ENCODE results near the gene MCRS1.

DNA sequence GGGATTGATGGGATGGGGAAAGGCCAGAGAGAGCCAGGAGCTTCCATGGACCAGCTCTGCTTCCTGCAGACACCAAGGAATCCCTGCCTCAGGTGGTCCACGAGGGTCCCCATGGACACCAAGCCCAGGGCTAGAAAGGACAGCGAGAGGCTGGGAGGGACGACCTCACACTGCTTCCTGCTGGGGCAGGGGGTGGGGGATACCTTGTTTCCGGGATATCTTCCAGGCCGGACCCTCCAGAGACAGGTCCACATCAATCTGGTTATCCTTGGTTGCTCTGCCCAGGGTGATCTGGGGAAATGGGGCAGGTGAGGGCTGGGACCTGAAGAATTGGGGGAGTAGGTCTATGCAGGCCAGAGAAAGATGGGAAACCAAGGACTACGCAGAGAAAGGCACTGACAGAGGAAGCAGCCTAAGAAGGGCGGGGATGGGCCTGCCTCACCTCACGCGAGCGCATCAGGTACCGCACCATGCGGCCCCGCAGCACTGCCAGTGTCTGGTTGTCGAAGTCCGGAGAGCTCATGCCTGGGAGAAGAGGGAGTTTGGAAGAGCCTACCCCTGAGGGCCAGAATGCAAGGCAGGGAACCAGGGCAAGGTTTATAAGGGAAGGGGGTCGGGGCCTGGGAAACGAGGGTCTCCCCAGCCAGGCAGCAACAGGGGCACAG is 8.8 kb downstream of the MCRS1 start:
- TF ChIP-seq POLR2AphosphoS5 (IDR thresholded peaks at IDR 0.05), result no peak
- TF ChIP-seq, protein P1, sequence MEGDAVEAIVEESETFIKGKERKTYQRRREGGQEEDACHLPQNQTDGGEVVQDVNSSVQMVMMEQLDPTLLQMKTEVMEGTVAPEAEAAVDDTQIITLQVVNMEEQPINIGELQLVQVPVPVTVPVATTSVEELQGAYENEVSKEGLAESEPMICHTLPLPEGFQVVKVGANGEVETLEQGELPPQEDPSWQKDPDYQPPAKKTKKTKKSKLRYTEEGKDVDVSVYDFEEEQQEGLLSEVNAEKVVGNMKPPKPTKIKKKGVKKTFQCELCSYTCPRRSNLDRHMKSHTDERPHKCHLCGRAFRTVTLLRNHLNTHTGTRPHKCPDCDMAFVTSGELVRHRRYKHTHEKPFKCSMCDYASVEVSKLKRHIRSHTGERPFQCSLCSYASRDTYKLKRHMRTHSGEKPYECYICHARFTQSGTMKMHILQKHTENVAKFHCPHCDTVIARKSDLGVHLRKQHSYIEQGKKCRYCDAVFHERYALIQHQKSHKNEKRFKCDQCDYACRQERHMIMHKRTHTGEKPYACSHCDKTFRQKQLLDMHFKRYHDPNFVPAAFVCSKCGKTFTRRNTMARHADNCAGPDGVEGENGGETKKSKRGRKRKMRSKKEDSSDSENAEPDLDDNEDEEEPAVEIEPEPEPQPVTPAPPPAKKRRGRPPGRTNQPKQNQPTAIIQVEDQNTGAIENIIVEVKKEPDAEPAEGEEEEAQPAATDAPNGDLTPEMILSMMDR (IDR thresholded peaks at IDR 0.05), result no peak
- TF ChIP-seq EP300 (IDR thresholded peaks at IDR 0.05), result no peak

All from gastroesophageal sphincter (tissue), 3 donors.